ENCODE data around the gene UBAC2. TPM values are rescaled to one million over a fixed set of nuclear protein-coding genes. Genes with fewer than 3 reads are reported as not detected.

Gene UBAC2
- total RNA-seq, 1 donor from 2014 or later, result 44.3 TPM

DNA sequence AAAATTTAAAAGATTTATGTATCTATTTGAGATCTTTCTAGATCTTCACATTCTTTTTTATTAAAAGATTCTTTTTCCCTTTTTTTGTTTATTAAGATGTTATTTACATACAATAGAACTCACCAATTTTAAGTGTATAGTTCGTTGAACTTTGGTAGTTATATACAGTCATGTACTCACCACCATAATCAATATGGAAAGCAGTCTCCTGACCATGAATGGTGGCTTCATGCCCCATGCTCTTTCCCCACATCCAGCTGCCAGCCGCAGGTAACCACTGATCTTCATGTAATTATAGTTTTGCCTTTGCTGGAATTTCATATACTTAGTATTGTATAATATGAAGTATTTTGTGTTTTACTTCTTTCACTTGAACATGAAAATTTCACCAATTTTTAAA, 127.1 kb downstream of the UBAC2 start:
- no peaks in the 10 kb centered on the region for H3K9me3 ChIP-seq (replicated peaks)
- TF ChIP-seq, protein P1, sequence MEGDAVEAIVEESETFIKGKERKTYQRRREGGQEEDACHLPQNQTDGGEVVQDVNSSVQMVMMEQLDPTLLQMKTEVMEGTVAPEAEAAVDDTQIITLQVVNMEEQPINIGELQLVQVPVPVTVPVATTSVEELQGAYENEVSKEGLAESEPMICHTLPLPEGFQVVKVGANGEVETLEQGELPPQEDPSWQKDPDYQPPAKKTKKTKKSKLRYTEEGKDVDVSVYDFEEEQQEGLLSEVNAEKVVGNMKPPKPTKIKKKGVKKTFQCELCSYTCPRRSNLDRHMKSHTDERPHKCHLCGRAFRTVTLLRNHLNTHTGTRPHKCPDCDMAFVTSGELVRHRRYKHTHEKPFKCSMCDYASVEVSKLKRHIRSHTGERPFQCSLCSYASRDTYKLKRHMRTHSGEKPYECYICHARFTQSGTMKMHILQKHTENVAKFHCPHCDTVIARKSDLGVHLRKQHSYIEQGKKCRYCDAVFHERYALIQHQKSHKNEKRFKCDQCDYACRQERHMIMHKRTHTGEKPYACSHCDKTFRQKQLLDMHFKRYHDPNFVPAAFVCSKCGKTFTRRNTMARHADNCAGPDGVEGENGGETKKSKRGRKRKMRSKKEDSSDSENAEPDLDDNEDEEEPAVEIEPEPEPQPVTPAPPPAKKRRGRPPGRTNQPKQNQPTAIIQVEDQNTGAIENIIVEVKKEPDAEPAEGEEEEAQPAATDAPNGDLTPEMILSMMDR (IDR thresholded peaks at IDR 0.05; ENCODE audit: borderline replicate concordance), result no peak
- intact Hi-C loops (cut with micrococcal nuclease), result no loop called here
- no peak for DNase-seq
- H3K36me3 ChIP-seq, result peaks cover 11% of the 10 kb centered on the region
- no peak overlapping the region for H3K4me3 ChIP-seq
- no peaks in the 10 kb centered on the region for H3K27me3 ChIP-seq (ENCODE audit: low read depth)
- no peak overlapping the region for H3K27ac ChIP-seq (replicated peaks)
- no peaks in the 10 kb centered on the region for H3K4me1 ChIP-seq

GRCh38 chr13:99329477-99329876, 128.8 kb downstream of the UBAC2 start:
- no peak for DNase-seq
- TF ChIP-seq, protein P1 (IDR thresholded peaks at IDR 0.05; ENCODE audit: borderline replicate concordance), result no peak
- intact Hi-C loops (cut with micrococcal nuclease), result no loop called here
- H3K4me1 ChIP-seq, result no peaks in the 10 kb centered on the region
- H3K4me3 ChIP-seq, result no peak overlapping the region
- peaks cover 6% of the 10 kb centered on the region for H3K36me3 ChIP-seq
- H3K9me3 ChIP-seq (replicated peaks), result no peaks in the 10 kb centered on the region
- H3K27ac ChIP-seq (replicated peaks), result no peak overlapping the region
- no peaks in the 10 kb centered on the region for H3K27me3 ChIP-seq (ENCODE audit: low read depth)

GRCh38 chr13:99330942-99331341, 130.3 kb downstream of the UBAC2 start:
- no peaks in the 10 kb centered on the region for H3K9me3 ChIP-seq (replicated peaks)
- H3K27ac ChIP-seq (replicated peaks), result no peak overlapping the region
- TF ChIP-seq, protein P1 (IDR thresholded peaks at IDR 0.05; ENCODE audit: borderline replicate concordance), result no peak
- DNase-seq, result no peak
- no peaks in the 10 kb centered on the region for H3K27me3 ChIP-seq (ENCODE audit: low read depth)
- intact Hi-C loops (cut with micrococcal nuclease), result no loop called here
- H3K4me3 ChIP-seq, result no peak overlapping the region
- no peaks in the 10 kb centered on the region for H3K4me1 ChIP-seq
- H3K36me3 ChIP-seq, result no peaks in the 10 kb centered on the region

- Histone ChIP-seq H3K36me3 (no peaks in the 10 kb centered on the region), H3K9me3 (replicated peaks) (no peaks in the 10 kb centered on the region), H3K4me3 (no peak overlapping the region), H3K27ac (replicated peaks) (no peak overlapping the region), H3K4me1 (peaks cover 4% of the 10 kb centered on the region), H3K27me3 (ENCODE audit: low read depth) (no peaks in the 10 kb centered on the region)
- intact Hi-C loops (cut with micrococcal nuclease), result no loop called here
- DNase-seq, result no peak
- TF ChIP-seq, protein P1 (IDR thresholded peaks at IDR 0.05; ENCODE audit: borderline replicate concordance), result no peak
Measured at GRCh38 chr13:99331881-99332293, 131.2 kb downstream of the UBAC2 start.

GRCh38 chr13:99332456-99332855, 131.8 kb downstream of the UBAC2 start:
- TF ChIP-seq, protein P1 (IDR thresholded peaks at IDR 0.05; ENCODE audit: borderline replicate concordance), result no peak
- Histone ChIP-seq H3K27ac (replicated peaks) (no peak overlapping the region), H3K36me3 (no peaks in the 10 kb centered on the region), H3K9me3 (replicated peaks) (no peaks in the 10 kb centered on the region), H3K4me1 (peaks cover 4% of the 10 kb centered on the region), H3K4me3 (no peak overlapping the region), H3K27me3 (ENCODE audit: low read depth) (no peaks in the 10 kb centered on the region)
- no peak for DNase-seq
- intact Hi-C loops (cut with micrococcal nuclease), result no loop called here

- Histone ChIP-seq H3K9me3 (replicated peaks) (no peaks in the 10 kb centered on the region), H3K27ac (replicated peaks) (no peak overlapping the region), H3K4me1 (peaks cover 13% of the 10 kb centered on the region), H3K4me3 (no peak overlapping the region), H3K27me3 (ENCODE audit: low read depth) (no peaks in the 10 kb centered on the region), H3K36me3 (no peaks in the 10 kb centered on the region)
- no peak for DNase-seq
- intact Hi-C loops (cut with micrococcal nuclease), result no loop called here
- TF ChIP-seq, protein P1 (IDR thresholded peaks at IDR 0.05; ENCODE audit: borderline replicate concordance), result no peak
Measured at GRCh38 chr13:99334221-99334620, 133.6 kb downstream of the UBAC2 start.

All from left ventricle myocardium inferior (tissue), 1 donor.